H1 (cell line): ENCODE data around the gene HEBP1. TPM values are rescaled to one million over a fixed set of nuclear protein-coding genes. Genes with fewer than 3 reads are reported as not detected.

Experiments used
- CTBP2 ChIP-seq: IDR thresholded peaks from 2 replicates; pipeline ENCODE4 v1.7.0; 2011; ENCODE audit warnings: borderline replicate concordance, mild to moderate bottlenecking, moderate library complexity, mixed read lengths, low read length; ENCODE audit not compliant: insufficient read depth, insufficient read length
- SAP30 ChIP-seq: fragments of 300-600 bp; sonication (generic); IDR thresholded peaks from 2 replicates; pipeline ENCODE4 v1.7.1; 2012; ENCODE audit warnings: low read length, moderate library complexity, mild to moderate bottlenecking, inconsistent platforms; ENCODE audit not compliant: insufficient read depth, insufficient replicate concordance
- polyA plus RNA-seq, 7 experiments: library from polyadenylated mRNA; depleted of rRNA in 3 of 7; stranded (reverse) in 5 of 7; unstranded in 2 of 7; fragments of >200 nt in 5 of 7; fragments of 200-250 nt in 2 of 7; gene quantifications; 1 replicate in 5 of 7; 2 replicates in 1 of 7; 4 replicates in 1 of 7; pipeline versions ENCODE4 v1.2.1 to v1.2.3, GENCODE V29; 2011 to 2013; ENCODE audit warnings: missing spikeins in 2 of 7, mixed read lengths in 2 of 7
- total RNA-seq: library from RNA; stranded (reverse); fragmentation: NEBNext Ultra II Directional; extraction: Animal tissue kit (Norgen Biotek cat#: 25700); gene quantifications from 2 replicates; pipeline ENCODE4 v1.2.1, GENCODE V29; 2021

HEBP1 gene
- total and polyA plus RNA-seq, 2 of the 8 experiments (the other 6 are each of a cell fraction or from before 2014, with no cell fraction given), result 30.8 to 56.1 TPM

DNA sequence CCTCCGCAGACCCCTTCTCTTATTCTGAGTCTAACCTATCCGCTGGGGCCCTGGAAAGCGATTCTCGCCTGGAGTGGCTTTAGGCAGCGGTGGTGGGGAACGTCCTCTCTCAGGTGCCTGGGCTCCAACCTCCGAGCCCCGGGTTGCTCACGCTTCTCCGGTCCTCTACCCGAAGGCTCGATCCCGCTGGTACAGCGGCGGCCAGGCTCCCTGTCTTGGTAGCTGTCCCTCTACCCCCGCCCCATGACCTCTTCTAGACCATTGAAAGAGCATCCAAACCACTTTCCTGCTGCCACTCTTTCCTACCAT is 505 bp upstream of the HEBP1 start (continued):
- TF ChIP-seq CTBP2 (no peak), SAP30 (no peak)
